Activated naive CD4-positive, alpha-beta T cell (primary cell): ENCODE data around the gene LMTK2.

ENCODE experiments used
- DNase-seq, 4 experiments: peaks; one replicate each; lab custom pipeline; 2025; lab: John Stamatoyannopoulos, UW

The LMTK2 gene

DNA sequence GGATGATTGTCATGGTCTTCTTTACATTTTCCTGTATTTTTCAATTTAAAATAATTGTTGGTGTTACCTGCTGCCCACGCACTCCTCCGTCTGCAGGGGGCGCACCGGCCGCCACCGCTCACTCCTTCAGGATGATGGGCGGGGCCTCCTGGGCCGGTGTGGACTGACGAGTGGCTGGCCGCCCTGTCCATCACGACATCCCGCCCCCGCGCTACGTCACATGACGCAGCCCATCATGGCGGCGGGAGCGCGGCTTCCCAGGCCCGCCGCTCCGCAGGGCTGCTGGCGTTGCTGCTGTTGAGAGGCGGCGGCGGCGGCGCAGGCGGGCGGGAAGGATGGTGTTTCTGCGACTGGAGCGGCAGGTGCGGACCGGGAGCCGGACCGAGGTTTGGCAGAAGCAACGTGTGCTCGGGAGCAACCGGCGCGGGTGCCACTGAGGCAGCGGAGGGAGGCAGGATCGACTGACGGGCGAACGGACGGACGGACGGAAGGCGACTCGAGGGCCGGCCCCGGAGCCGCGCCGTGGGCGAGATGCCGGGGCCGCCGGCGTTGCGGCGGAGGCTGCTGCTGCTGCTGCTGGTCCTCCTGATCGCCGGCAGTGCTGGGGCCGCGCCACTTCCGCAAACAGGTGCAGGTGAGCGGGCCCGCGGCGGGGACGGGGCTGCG is at the start of gene LMTK2:
TSS of gene LMTK2 (plus strand) at position 216 of the 666 bp plus-strand sequence. CDS start at position 532, 316 bp downstream.
- peak; percentile 89 to 96 (median 94) for DNase-seq

GRCh38 chr7:98057157-98057556 is 49.5 kb upstream of the LMTK2 start:
- no peak for DNase-seq

DNA sequence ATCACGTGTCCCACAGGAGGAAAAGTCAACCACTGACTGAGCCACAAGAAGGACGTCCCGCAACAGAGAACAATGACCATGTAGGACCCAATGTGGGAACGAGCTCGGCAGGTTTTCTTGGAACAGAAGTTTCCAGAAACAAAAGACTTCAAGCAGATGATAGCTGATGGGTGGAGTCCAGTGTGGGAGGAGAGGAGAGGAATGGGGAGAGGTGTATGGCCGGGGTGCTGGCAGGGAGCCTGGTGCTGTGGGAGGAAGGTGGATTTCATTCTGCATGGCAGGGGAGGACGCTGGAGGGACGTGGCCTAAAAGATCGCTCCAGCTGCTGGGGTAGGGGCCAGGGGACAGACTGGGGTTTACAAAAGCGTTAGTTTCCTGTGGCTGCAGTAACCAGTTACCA is 48.5 kb upstream of the LMTK2 start:
- DNase-seq: no peak

GRCh38 chr7:98064233-98064632 is 42.4 kb upstream of the LMTK2 start:
- no peak for DNase-seq

GRCh38 chr7:98066208-98066607 is 40.5 kb upstream of the LMTK2 start:
- no peak for DNase-seq

DNA sequence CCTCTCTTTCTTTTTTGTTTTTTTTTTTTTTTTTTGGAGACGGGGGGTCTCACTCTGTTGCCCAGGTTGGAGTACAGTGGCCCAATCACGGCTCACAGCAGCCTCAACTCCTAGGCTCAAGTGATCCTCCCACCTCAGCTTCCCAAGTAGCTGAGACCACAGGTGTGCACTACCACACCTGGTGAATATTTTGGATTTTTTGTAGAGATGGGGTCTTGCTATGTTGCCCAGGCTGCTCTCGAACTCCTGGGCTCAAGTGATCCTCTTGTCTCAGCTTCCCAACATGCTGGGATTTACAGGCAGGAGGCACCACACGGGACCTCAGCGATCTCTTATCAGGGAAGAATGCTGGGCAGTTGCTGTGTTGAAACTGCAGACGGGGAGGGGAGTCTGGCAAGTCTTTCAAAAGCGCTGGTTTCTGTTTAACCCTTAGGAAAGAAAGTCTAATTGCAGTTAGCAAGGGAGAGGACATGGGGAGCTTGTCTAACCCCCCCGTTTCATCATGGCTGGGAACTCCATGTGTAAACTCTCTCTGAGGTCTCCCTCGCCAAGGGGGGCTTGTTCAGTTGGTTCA is 39.6 kb upstream of the LMTK2 start:
- no peak for DNase-seq

DNA sequence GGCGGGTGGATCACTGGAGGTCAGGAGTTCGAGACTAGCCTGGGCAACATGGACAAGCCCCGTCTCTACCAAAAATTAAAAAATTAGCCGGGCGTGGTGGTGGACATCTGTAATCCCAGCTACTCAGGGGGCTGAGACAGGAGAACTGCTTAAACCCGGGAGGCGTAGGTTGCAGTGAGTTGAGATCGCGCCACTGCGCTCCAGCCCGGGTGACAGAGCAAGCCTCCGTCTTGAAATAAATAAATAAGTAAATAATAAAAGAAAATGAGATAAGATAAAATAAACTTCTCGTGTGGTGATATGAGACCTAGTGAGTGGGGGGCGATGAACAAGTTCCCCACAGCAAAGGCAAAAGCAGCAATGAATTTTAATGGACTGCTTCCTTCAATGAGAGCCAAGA is 33.6 kb upstream of the LMTK2 start:
- no peak for DNase-seq

- no peak for DNase-seq
These were observed 30.9 kb upstream of the LMTK2 start for GRCh38 chr7:98075801-98076200.

GRCh38 chr7:98077762-98078161 is 28.9 kb upstream of the LMTK2 start:
- DNase-seq: no peak

GRCh38 chr7:98078197-98078870 is 28.3 kb upstream of the LMTK2 start:
- no peak for DNase-seq

GRCh38 chr7:98079891-98080648 is 26.6 kb upstream of the LMTK2 start:
- no peak for DNase-seq

GRCh38 chr7:98081319-98081718 is 25.3 kb upstream of the LMTK2 start:
- DNase-seq: no peak

DNA sequence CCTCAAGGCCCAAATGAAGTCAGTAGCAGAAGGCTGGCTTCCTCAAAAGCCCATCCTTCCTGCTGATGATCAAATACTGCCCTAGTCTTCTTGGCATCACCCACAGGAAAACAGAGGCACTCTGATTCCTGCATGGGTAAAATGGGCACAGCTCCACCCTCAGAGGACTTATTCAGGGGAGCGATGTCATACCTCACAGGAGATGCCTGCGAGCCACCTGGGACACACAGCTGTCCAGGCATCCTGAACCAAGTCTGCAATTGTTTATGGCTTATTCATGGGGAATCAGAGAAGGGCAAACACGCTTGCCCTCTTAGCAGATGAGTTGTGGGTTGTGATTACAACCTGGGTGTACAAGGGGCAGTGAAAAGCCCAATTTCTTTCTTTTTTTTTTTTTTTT is 22.0 kb upstream of the LMTK2 start:
- no peak for DNase-seq

DNA sequence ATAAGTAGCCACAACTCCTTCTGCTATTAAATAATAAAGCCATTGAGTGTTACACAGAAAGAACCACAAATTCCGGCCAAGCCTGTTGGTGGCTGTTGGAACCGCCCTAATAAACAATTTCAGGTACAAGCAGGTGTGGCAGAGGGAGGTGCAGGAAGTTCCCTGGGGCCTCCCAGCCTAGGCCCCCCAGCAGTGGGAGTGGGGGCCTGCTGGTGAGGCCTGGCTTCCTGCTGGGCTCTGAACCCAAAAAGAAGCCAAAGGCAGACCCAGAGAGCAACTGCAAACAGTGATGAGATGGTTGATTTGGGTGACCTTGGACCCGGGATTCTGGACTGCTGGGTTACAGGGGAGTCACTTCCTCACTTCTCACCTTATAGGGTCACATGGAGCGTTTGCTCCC is 21.0 kb upstream of the LMTK2 start:
- DNase-seq: no peak

- DNase-seq: no peak
These were observed 20.4 kb upstream of the LMTK2 start for GRCh38 chr7:98086281-98086718.

DNA sequence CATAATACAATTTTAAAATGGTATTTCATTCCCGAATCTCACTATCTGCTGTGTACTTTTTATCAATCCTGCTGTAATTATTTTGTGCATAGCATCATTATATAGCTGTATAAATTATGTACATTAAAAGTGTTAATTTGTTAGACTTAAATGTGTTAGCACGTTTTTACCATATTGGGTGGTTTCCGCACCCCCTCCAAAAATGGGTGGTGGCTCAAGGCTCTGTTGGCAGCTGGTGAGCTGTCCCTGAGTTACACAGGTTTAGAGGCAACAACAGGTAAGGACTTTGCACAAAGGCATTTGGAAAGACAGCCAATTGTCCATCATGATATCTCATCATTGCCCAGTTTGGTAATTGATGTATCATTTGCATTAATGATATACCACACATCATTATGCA is 18.6 kb upstream of the LMTK2 start:
- no peak for DNase-seq

GRCh38 chr7:98090116-98090515 is 16.5 kb upstream of the LMTK2 start:
- no peak for DNase-seq

GRCh38 chr7:98091061-98091460 is 15.6 kb upstream of the LMTK2 start:
- no peak for DNase-seq

GRCh38 chr7:98091523-98091922 is 15.1 kb upstream of the LMTK2 start:
- DNase-seq: no peak

GRCh38 chr7:98097042-98097645 is 9.5 kb upstream of the LMTK2 start:
- no peak for DNase-seq

GRCh38 chr7:98100088-98100487 is 6.6 kb upstream of the LMTK2 start:
- no peak for DNase-seq

- no peak for DNase-seq
These were observed 4.5 kb upstream of the LMTK2 start for GRCh38 chr7:98102170-98102569.
